Measurements from ENCODE around the gene CNDP1. TPM values are rescaled to one million over a fixed set of nuclear protein-coding genes. Genes with fewer than 3 reads are reported as not detected.

CNDP1 gene
- total and polyA plus RNA-seq, 2 donors (not counting 1 experiment from before 2014, with no cell fraction given): 0.19 to 0.57 TPM

DNA sequence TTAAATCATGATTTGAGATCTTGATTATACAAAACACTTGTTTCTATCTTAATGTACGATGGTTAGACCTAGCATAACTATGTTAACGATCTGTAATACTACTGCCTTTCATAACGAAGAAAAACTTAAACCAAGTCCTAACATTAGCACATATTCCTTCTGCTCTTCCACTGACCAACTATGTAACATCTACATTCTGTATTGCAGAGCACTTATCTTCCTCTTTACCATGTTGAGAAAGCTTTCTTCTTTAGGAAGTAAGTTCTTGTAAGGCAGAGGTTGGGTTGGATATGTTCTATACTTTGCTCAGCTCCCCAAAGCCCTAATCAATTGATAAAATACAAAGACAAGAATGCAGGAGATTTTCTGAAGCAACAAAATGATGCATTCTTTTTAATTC lies 55.5 kb downstream of the CNDP1 start:
- ChIA-PET POLR2A (no interaction called here), CTCF (interaction anchor here (1.0 kb wide), 1 partner anchor 39 kb away, joined by 3 read pairs; no protein-coding TSS in a partner anchor)
- H3K9me3 Mint-ChIP-seq (ENCODE audit: insufficient read depth): no peaks in the 10 kb centered on the region
- peaks cover 11% of the 10 kb centered on the region for H3K4me1 Mint-ChIP-seq
- Histone ChIP-seq H3K4me1 (ENCODE audit: control insufficient read depth in 2 of 2, insufficient read depth in 2 of 2, low read length in 2 of 2) (no peaks in the 10 kb centered on the region), H3K79me2 (ENCODE audit: control insufficient read depth, insufficient read depth, low read length) (peaks cover 5% of the 10 kb centered on the region), H3K27me3 (replicated peaks in 1 of 4; ENCODE audit: control extremely low read depth in 1 of 4, control insufficient read depth in 3 of 4, insufficient read depth in 4 of 4, low read length in 3 of 4) (no peaks in the 10 kb centered on the region), H3K4me2 (replicated peaks; ENCODE audit: low read depth, low read length, poor library complexity, severe bottlenecking) (no peak overlapping the region), H4K20me1 (ENCODE audit: control insufficient read depth, insufficient read depth, low read length, poor library complexity, severe bottlenecking) (no peaks in the 10 kb centered on the region), H3K27ac (ENCODE audit: low read length in 2 of 2) (no peak overlapping the region), H3K4me3 (ENCODE audit: control extremely low read depth in 1 of 5, extremely low read depth in 1 of 5, insufficient read depth in 1 of 5, low read depth in 2 of 5, low read length in 4 of 5) (no peak overlapping the region), H3K9ac (ENCODE audit: low read length) (no peak overlapping the region), H3K9me3 (ENCODE audit: control extremely low read depth in 1 of 3, control insufficient read depth in 2 of 3, insufficient read depth in 1 of 3, low read length in 2 of 3) (no peaks in the 10 kb centered on the region), H2AFZ (ENCODE audit: insufficient read depth, low read depth, low read length, poor library complexity, severe bottlenecking) (no peak overlapping the region), H3K36me3 (replicated peaks in 1 of 2; ENCODE audit: control extremely low read depth in 1 of 2, control insufficient read depth in 1 of 2, extremely low read depth in 1 of 2, insufficient read depth in 2 of 2, low read length in 1 of 2) (peaks cover 0 to 8% of the 10 kb centered on the region in 2 experiments)
- intact Hi-C loops (cut with micrococcal nuclease): no loop called here
- DNase-seq (no peak), ATAC-seq (ENCODE audit: low read depth) (no peak)
- WGBS (ENCODE audit: insufficient coverage): 100% methylated on average over 3 of the region's 3 CpGs
- no peak overlapping the region for H3K4me3 Mint-ChIP-seq
- no peak overlapping the region for H3K27ac Mint-ChIP-seq
- TF ChIP-seq CTCF (IDR thresholded peaks at IDR 0.05) (no peak), EZH2 (IDR thresholded peaks at IDR 0.05; ENCODE audit: borderline replicate concordance, insufficient read depth, low read depth, low read length, poor library complexity, severe bottlenecking) (no peak)
- peaks cover 8% of the 10 kb centered on the region for H3K27me3 Mint-ChIP-seq

DNA sequence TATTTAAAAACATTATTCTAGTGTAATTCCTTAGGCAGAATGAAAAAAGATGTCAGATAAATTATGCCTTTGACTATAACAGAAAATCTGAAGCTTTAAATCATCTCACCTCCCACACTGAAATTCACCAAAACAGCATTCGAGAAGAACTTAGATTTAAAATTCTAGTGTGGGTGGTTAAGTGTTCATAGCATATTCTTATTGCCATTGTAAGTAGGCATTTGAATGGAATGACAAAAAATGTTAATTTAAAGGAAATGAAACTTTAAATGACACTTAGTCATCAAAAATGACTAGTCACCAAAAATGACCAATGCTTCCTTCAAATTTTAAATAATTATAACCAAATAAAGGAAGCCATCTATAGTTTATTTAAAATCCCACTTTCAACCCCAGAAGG lies 56.4 kb downstream of the CNDP1 start:
- intact Hi-C loops (cut with micrococcal nuclease): no loop called here
- POLR2A ChIA-PET: no interaction called here

More for the DNA sequence above, 56.4 kb downstream of the CNDP1 start:
- no peak overlapping the region for H3K9ac ChIP-seq (ENCODE audit: low read length)
- no peak overlapping the region for H3K4me2 ChIP-seq (replicated peaks; ENCODE audit: low read depth, low read length, poor library complexity, severe bottlenecking)
- H3K4me3 ChIP-seq (ENCODE audit: control extremely low read depth in 1 of 5, extremely low read depth in 1 of 5, insufficient read depth in 1 of 5, low read depth in 2 of 5, low read length in 4 of 5): no peak overlapping the region
- H3K4me1 Mint-ChIP-seq: peaks cover 20% of the 10 kb centered on the region
- no peak overlapping the region for H3K27ac Mint-ChIP-seq
- no peak overlapping the region for H3K4me3 Mint-ChIP-seq
- peaks cover 0 to 11% of the 10 kb centered on the region in 2 experiments for H3K36me3 ChIP-seq (replicated peaks in 1 of 2; ENCODE audit: control extremely low read depth in 1 of 2, control insufficient read depth in 1 of 2, extremely low read depth in 1 of 2, insufficient read depth in 2 of 2, low read length in 1 of 2)
- H3K9me3 ChIP-seq (ENCODE audit: control extremely low read depth in 1 of 3, control insufficient read depth in 2 of 3, insufficient read depth in 1 of 3, low read length in 2 of 3): no peaks in the 10 kb centered on the region
- DNase-seq (no peak), ATAC-seq (ENCODE audit: low read depth) (no peak)
- H3K27me3 ChIP-seq (replicated peaks in 1 of 4; ENCODE audit: control extremely low read depth in 1 of 4, control insufficient read depth in 3 of 4, insufficient read depth in 4 of 4, low read length in 3 of 4): no peaks in the 10 kb centered on the region
- TF ChIP-seq EZH2 (IDR thresholded peaks at IDR 0.05; ENCODE audit: borderline replicate concordance, insufficient read depth, low read depth, low read length, poor library complexity, severe bottlenecking): no peak
- no peak for TF ChIP-seq CTCF (IDR thresholded peaks at IDR 0.05)
- peaks cover 0 to 6% of the 10 kb centered on the region in 2 donors for H3K4me1 ChIP-seq (ENCODE audit: control insufficient read depth in 2 of 2, insufficient read depth in 2 of 2, low read length in 2 of 2)
- no peak overlapping the region for H3K27ac ChIP-seq (ENCODE audit: low read length in 2 of 2)
- no peaks in the 10 kb centered on the region for H3K9me3 Mint-ChIP-seq (ENCODE audit: insufficient read depth)
- H3K27me3 Mint-ChIP-seq: peaks cover 4% of the 10 kb centered on the region
- H3K79me2 ChIP-seq (ENCODE audit: control insufficient read depth, insufficient read depth, low read length): peaks cover 10% of the 10 kb centered on the region
- WGBS (ENCODE audit: insufficient coverage): no CpG with 5 or more reads among the region's 1 CpG
- H2AFZ ChIP-seq (ENCODE audit: insufficient read depth, low read depth, low read length, poor library complexity, severe bottlenecking): no peak overlapping the region
- H4K20me1 ChIP-seq (ENCODE audit: control insufficient read depth, insufficient read depth, low read length, poor library complexity, severe bottlenecking): no peaks in the 10 kb centered on the region
- CTCF ChIA-PET: interaction anchor here (1.0 kb wide), 1 partner anchor 39 kb away, joined by 3 read pairs; no protein-coding TSS in a partner anchor

All from B cell (primary cell).